Upper lobe of right lung (tissue), 1 donor: ENCODE results near the gene TP53I3. TPM values are rescaled to one million over a fixed set of nuclear protein-coding genes. Genes with fewer than 3 reads are reported as not detected.

Experiments
- ATAC-seq: fragments of 200-7000 bp; cut with Tn5 transposase; one replicate; pipeline ENCODE4 v1.9.1; 2020; ENCODE audit warnings: mild to moderate bottlenecking, moderate library complexity
- DNase-seq: peaks from one replicate; pipeline ENCODE4 v3.0.0-alpha.2; 2020
- H3K27ac ChIP-seq: fragments of 200-600 bp; one replicate; pipeline ENCODE4 v1.8.0; 2022
- H3K27me3 ChIP-seq: fragments of 200-600 bp; one replicate; pipeline ENCODE4 v1.8.0; 2022; ENCODE audit warnings: mild to moderate bottlenecking
- H3K36me3 ChIP-seq: fragments of 200-600 bp; one replicate; pipeline ENCODE4 v1.8.0; 2022
- H3K4me1 ChIP-seq: fragments of 200-600 bp; one replicate; pipeline ENCODE4 v1.8.0; 2022
- H3K4me3 ChIP-seq: fragments of 200-600 bp; one replicate; pipeline ENCODE4 v1.8.0; 2022; ENCODE audit warnings: mild to moderate bottlenecking
- H3K9me3 ChIP-seq: fragments of 200-600 bp; one replicate; pipeline ENCODE4 v1.8.0; 2022
- intact Hi-C: fragments of 100-400 bp; cut with DNase I; formaldehyde crosslinking; loops from one replicate; pipeline ENCODE4 v1.11.0; 2022
- total RNA-seq: library from RNA; stranded (reverse); fragmentation: NEBNext Ultra II Directional; extraction: Animal tissue kit (Norgen Biotek cat#: 25700); gene quantifications from one replicate; pipeline ENCODE4 v1.2.1, GENCODE V29; 2021
- TF ChIP-seq, protein P1 (sequence below): fragments of 200-600 bp; IDR thresholded peaks from one replicate; pipeline ENCODE4 v1.8.0; 2022; ENCODE audit warnings: antibody characterized with exemption
- donor health status: DM: no; HTN: yes; CAD: no; lungs with severe emphysema.

Gene TP53I3
- total RNA-seq, 1 donor from 2014 or later = 44.3 TPM

- no peaks in the 10 kb centered on the region for H3K9me3 ChIP-seq
- ATAC-seq = no peak
- intact Hi-C loops = no loop called here
- no peaks in the 10 kb centered on the region for H3K27me3 ChIP-seq
- no peak for DNase-seq
- no peak overlapping the region for H3K4me3 ChIP-seq
- H3K4me1 ChIP-seq = peaks cover 6% of the 10 kb centered on the region
- no peak overlapping the region for H3K27ac ChIP-seq
- peaks cover 9% of the 10 kb centered on the region for H3K36me3 ChIP-seq
- TF ChIP-seq, protein P1, sequence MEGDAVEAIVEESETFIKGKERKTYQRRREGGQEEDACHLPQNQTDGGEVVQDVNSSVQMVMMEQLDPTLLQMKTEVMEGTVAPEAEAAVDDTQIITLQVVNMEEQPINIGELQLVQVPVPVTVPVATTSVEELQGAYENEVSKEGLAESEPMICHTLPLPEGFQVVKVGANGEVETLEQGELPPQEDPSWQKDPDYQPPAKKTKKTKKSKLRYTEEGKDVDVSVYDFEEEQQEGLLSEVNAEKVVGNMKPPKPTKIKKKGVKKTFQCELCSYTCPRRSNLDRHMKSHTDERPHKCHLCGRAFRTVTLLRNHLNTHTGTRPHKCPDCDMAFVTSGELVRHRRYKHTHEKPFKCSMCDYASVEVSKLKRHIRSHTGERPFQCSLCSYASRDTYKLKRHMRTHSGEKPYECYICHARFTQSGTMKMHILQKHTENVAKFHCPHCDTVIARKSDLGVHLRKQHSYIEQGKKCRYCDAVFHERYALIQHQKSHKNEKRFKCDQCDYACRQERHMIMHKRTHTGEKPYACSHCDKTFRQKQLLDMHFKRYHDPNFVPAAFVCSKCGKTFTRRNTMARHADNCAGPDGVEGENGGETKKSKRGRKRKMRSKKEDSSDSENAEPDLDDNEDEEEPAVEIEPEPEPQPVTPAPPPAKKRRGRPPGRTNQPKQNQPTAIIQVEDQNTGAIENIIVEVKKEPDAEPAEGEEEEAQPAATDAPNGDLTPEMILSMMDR = no peak
Measured at GRCh38 chr2:24088821-24089359, 4.3 kb upstream of the TP53I3 start.

DNA sequence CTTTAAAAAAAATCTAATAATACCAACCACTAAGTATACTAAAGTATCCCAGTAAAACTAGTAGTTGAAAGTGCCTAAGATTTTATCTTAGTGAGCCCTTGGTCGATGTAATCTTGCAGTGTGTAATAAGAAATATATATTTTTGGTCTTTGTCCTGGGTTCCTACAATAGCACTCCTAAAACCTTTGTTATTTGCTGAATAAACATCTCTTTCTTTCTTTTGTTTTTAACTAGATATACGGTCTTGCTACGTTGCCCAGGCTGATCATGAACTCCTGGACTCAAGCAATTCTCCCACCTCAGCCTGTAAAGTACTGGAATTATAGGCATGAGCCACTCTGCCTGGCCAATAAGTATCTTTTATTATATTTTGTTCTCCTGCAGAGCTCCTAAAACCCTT is 2.4 kb upstream of the TP53I3 start:
- Histone ChIP-seq H3K36me3 (peaks cover 18% of the 10 kb centered on the region), H3K27me3 (no peaks in the 10 kb centered on the region), H3K9me3 (no peaks in the 10 kb centered on the region), H3K27ac (no peak overlapping the region), H3K4me3 (no peak overlapping the region), H3K4me1 (peaks cover 22% of the 10 kb centered on the region)
- intact Hi-C loops = no loop called here
- TF ChIP-seq, protein P1 = no peak
- DNase-seq (no peak), ATAC-seq (no peak)

DNA sequence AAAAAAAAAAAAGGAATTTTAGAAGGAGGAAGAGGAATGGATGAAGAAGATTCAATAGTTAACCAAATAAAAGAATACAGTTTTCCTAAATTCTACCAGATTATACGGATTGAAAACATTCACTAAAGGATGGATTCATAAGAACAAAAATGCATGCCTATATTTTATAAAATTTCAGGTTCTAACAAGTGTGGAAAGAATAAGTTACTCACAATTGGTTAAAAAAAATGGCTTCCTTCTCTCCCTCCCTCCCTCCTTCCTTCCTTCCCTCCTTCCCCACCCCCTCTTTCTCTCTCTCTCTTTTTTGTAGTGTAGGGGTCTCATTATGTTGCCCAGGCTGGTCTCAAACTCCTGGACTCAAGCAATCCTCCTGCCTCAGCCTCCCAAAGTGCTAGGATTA is 1.6 kb upstream of the TP53I3 start:
- TF ChIP-seq, protein P1 = no peak
- ATAC-seq = no peak
- intact Hi-C loops = no loop called here
- DNase-seq = no peak
- H3K4me3 ChIP-seq = no peak overlapping the region
- H3K36me3 ChIP-seq = peaks cover 20% of the 10 kb centered on the region
- H3K27me3 ChIP-seq = no peaks in the 10 kb centered on the region
- no peaks in the 10 kb centered on the region for H3K9me3 ChIP-seq
- no peak overlapping the region for H3K27ac ChIP-seq
- peaks cover 22% of the 10 kb centered on the region for H3K4me1 ChIP-seq

- DNase-seq (no peak), ATAC-seq (no peak)
- TF ChIP-seq, protein P1 = no peak
Measured at GRCh38 chr2:24085200-24085489, 511 bp upstream of the TP53I3 start.

GRCh38 chr2:24083567-24084385 is 858 bp downstream of the TP53I3 start:
- H3K36me3 ChIP-seq = peaks cover 36% of the 10 kb centered on the region
- intact Hi-C loops = no loop called here

More at GRCh38 chr2:24085200-24085489, 511 bp upstream of the TP53I3 start:
- Histone ChIP-seq H3K4me3 (peak overlapping the region; percentile 63), H3K27ac (peak overlapping the region; percentile 92), H3K36me3 (peaks cover 30% of the 10 kb centered on the region), H3K27me3 (no peaks in the 10 kb centered on the region), H3K9me3 (no peaks in the 10 kb centered on the region), H3K4me1 (peaks cover 22% of the 10 kb centered on the region)
- intact Hi-C loops = no loop called here

More at GRCh38 chr2:24083567-24084385, 858 bp downstream of the TP53I3 start:
- Histone ChIP-seq H3K4me3 (peak overlapping the region; percentile 63), H3K4me1 (peaks cover 22% of the 10 kb centered on the region), H3K27ac (peak overlapping the region; percentile 92), H3K9me3 (no peaks in the 10 kb centered on the region), H3K27me3 (no peaks in the 10 kb centered on the region)
- no peak for ATAC-seq
- peak; percentile 97 for DNase-seq
- TF ChIP-seq, protein P1 = no peak
